Neural cell (in vitro differentiated cells): ENCODE measurements around the gene CTBP2. TPM values are rescaled to one million over a fixed set of nuclear protein-coding genes. Genes with fewer than 3 reads are reported as not detected.

Experiments
- H2AFZ ChIP-seq: fragments of 200-600, 300-800 bp; sonication (generic), shearing (Covaris generic); 2 replicates; pipeline ENCODE4 v1.6.0; 2014; ENCODE audit warnings: low read depth, mild to moderate bottlenecking, antibody characterized with exemption, low read length, moderate library complexity
- H3F3A ChIP-seq: fragments of 200-600 bp; shearing (Covaris generic); 2 replicates; pipeline ENCODE4 v1.6.1; 2016; ENCODE audit warnings: mild to moderate bottlenecking, moderate library complexity, mixed read lengths, antibody characterized with exemption, low read length; ENCODE audit not compliant: insufficient read depth, poor library complexity, severe bottlenecking
- H3K27ac ChIP-seq: fragments of 200-600, 300-800 bp; sonication (generic), shearing (Covaris generic); 2 replicates; pipeline ENCODE4 v1.5.1; 2014; ENCODE audit warnings: mild to moderate bottlenecking, low read length, moderate library complexity
- H3K27me3 ChIP-seq: fragments of 300-800, 200-600 bp; sonication (generic), shearing (Covaris generic); 2 replicates; pipeline ENCODE4 v1.6.0; 2014; ENCODE audit warnings: mild to moderate bottlenecking, low read depth, low read length, moderate library complexity; ENCODE audit not compliant: insufficient read depth
- H3K36me3 ChIP-seq: fragments of 300-800, 200-600 bp; sonication (generic), shearing (Covaris generic); 2 replicates; pipeline ENCODE4 v1.5.1; 2014; ENCODE audit warnings: mild to moderate bottlenecking, antibody characterized with exemption, low read length, moderate library complexity; ENCODE audit not compliant: insufficient read depth
- H3K4me2 ChIP-seq: fragments of 300-800, 200-600 bp; sonication (generic), shearing (Covaris generic); 2 replicates; pipeline ENCODE4 v1.6.0; 2014; ENCODE audit warnings: mild to moderate bottlenecking, low read length
- H3K4me3 ChIP-seq: fragments of 300-800, 200-600 bp; sonication (generic), shearing (Covaris generic); 2 replicates; pipeline ENCODE4 v1.5.1; 2014; ENCODE audit warnings: mild to moderate bottlenecking, low read length, moderate library complexity
- H3K79me2 ChIP-seq: fragments of 200-600 bp; shearing (Covaris generic); replicated peaks from 2 replicates; pipeline ENCODE4 v1.6.0; 2014; ENCODE audit warnings: mild to moderate bottlenecking, low read length, moderate library complexity; ENCODE audit not compliant: insufficient read depth
- H3K9ac ChIP-seq: fragments of 300-800, 200-600 bp; sonication (generic), shearing (Covaris generic); 2 replicates; pipeline ENCODE4 v1.6.1; 2016; ENCODE audit warnings: mild to moderate bottlenecking, low read length, mixed read lengths
- H3K9me2 ChIP-seq: fragments of 200-600 bp; shearing (Covaris generic); 2 replicates; pipeline ENCODE4 v1.6.1; 2016; ENCODE audit warnings: mild to moderate bottlenecking, low read length, mixed read lengths; ENCODE audit not compliant: insufficient read depth
- H3K9me3 ChIP-seq: fragments of 200-600, 300-800 bp; sonication (generic), shearing (Covaris generic); 2 replicates; pipeline ENCODE4 v1.6.1; 2016; ENCODE audit warnings: mild to moderate bottlenecking, mixed run types, low read length, moderate library complexity, mixed read lengths
- H4K20me1 ChIP-seq: fragments of 200-600 bp; shearing (Covaris generic); 2 replicates; pipeline ENCODE4 v1.6.1; 2016; ENCODE audit warnings: mild to moderate bottlenecking, mixed run types; ENCODE audit not compliant: insufficient read depth
- POLR2AphosphoS5 ChIP-seq: IDR thresholded peaks from 2 replicates; pipeline ENCODE4 v1.6.1; 2012
- polyA plus RNA-seq: library from polyadenylated mRNA; depleted of rRNA; stranded (reverse); fragments of >200 nt; gene quantifications from 2 replicates; pipeline ENCODE4 v1.2.3, GENCODE V29; 2014
- TF ChIP-seq, protein P1 (sequence below): fragments of 450-650 bp; IDR thresholded peaks from 2 replicates; pipeline ENCODE4 v1.5.1; 2014; ENCODE audit warnings: antibody characterized with exemption, mild to moderate bottlenecking, moderate library complexity; ENCODE audit not compliant: poor library complexity, severe bottlenecking
- TF ChIP-seq, protein P2 (sequence below): IDR thresholded peaks from 2 replicates; pipeline ENCODE4 v1.6.1; 2012; ENCODE audit warnings: borderline replicate concordance

Gene CTBP2
- polyA plus RNA-seq, 1 donor from 2014 or later, result 59.5 TPM

GRCh38 chr10:125199270-125199669 is 38.9 kb upstream of the CTBP2 start:
- Histone ChIP-seq H2AFZ (no peak overlapping the region), H3K9ac (no peak overlapping the region), H3K4me3 (no peak overlapping the region), H3K27me3 (no peaks in the 10 kb centered on the region), H4K20me1 (no peaks in the 10 kb centered on the region), H3K9me3 (no peaks in the 10 kb centered on the region), H3K36me3 (no peaks in the 10 kb centered on the region), H3K27ac (no peak overlapping the region), H3K4me2 (no peak overlapping the region), H3K79me2 (no peaks in the 10 kb centered on the region), H3F3A (no peaks in the 10 kb centered on the region), H3K9me2 (no peaks in the 10 kb centered on the region)
- TF ChIP-seq, protein P1, sequence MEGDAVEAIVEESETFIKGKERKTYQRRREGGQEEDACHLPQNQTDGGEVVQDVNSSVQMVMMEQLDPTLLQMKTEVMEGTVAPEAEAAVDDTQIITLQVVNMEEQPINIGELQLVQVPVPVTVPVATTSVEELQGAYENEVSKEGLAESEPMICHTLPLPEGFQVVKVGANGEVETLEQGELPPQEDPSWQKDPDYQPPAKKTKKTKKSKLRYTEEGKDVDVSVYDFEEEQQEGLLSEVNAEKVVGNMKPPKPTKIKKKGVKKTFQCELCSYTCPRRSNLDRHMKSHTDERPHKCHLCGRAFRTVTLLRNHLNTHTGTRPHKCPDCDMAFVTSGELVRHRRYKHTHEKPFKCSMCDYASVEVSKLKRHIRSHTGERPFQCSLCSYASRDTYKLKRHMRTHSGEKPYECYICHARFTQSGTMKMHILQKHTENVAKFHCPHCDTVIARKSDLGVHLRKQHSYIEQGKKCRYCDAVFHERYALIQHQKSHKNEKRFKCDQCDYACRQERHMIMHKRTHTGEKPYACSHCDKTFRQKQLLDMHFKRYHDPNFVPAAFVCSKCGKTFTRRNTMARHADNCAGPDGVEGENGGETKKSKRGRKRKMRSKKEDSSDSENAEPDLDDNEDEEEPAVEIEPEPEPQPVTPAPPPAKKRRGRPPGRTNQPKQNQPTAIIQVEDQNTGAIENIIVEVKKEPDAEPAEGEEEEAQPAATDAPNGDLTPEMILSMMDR, result no peak

DNA sequence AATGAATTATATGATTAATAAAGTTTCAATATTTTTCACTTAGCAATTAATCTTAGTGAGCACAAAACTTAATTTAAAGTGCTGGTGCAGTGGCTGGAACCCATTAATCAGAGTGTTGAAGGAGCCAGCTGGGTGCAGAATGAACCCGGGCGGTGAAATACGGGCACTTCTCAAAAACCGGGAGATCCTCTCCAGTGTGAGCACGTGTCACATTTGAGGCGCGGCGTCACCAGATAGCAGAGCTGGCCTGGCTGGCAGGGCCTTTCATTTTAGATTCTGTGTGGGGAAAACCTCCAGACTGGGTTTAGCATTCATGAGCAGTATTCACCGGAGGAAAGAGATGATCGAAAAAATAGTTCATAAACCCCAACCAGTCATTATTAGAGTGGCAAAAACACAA is 34.5 kb upstream of the CTBP2 start:
- no peak overlapping the region for H3K9ac ChIP-seq
- H3K9me3 ChIP-seq, result no peaks in the 10 kb centered on the region
- no peaks in the 10 kb centered on the region for H3K9me2 ChIP-seq
- H3K79me2 ChIP-seq, result no peaks in the 10 kb centered on the region
- no peak overlapping the region for H3K27ac ChIP-seq
- no peaks in the 10 kb centered on the region for H3F3A ChIP-seq
- no peaks in the 10 kb centered on the region for H3K27me3 ChIP-seq
- H3K36me3 ChIP-seq, result no peaks in the 10 kb centered on the region
- no peaks in the 10 kb centered on the region for H4K20me1 ChIP-seq
- H2AFZ ChIP-seq, result no peak overlapping the region
- H3K4me2 ChIP-seq, result no peak overlapping the region
- TF ChIP-seq POLR2AphosphoS5, result no peak
- H3K4me3 ChIP-seq, result no peak overlapping the region

DNA sequence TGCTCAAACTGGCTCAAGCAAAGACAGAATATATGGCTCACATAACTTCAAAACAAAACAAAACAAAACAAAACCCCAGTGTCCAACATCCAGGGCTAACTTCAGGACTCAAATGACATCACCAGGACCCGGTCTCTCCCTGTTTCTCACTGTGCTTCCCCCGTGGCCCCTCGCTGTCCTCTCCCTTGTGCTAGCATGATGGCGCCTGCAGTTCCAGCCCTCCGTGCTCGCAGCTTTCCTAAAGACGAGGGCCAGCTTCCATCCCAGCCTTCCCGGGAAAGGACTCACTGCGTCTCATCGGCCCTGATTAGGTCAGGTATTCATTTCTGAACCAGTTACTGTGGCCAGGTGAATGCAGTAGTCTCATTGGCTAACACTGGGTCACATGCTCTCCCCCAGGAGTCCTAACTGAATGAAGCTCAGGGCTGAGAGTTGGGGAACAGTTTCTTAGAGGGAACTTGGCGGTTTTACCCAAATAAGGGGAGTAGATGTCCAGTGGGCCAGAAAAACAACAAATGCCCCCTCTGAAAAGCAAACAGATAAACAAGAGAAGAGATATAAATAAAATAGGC is 33.0 kb upstream of the CTBP2 start:
- H3K79me2 ChIP-seq, result no peaks in the 10 kb centered on the region
- no peak overlapping the region for H3K4me2 ChIP-seq
- no peaks in the 10 kb centered on the region for H3K36me3 ChIP-seq
- no peak overlapping the region for H3K4me3 ChIP-seq
- H3K9me3 ChIP-seq, result no peaks in the 10 kb centered on the region
- no peaks in the 10 kb centered on the region for H3K27me3 ChIP-seq
- no peaks in the 10 kb centered on the region for H3F3A ChIP-seq
- no peaks in the 10 kb centered on the region for H3K9me2 ChIP-seq
- TF ChIP-seq, protein P2, sequence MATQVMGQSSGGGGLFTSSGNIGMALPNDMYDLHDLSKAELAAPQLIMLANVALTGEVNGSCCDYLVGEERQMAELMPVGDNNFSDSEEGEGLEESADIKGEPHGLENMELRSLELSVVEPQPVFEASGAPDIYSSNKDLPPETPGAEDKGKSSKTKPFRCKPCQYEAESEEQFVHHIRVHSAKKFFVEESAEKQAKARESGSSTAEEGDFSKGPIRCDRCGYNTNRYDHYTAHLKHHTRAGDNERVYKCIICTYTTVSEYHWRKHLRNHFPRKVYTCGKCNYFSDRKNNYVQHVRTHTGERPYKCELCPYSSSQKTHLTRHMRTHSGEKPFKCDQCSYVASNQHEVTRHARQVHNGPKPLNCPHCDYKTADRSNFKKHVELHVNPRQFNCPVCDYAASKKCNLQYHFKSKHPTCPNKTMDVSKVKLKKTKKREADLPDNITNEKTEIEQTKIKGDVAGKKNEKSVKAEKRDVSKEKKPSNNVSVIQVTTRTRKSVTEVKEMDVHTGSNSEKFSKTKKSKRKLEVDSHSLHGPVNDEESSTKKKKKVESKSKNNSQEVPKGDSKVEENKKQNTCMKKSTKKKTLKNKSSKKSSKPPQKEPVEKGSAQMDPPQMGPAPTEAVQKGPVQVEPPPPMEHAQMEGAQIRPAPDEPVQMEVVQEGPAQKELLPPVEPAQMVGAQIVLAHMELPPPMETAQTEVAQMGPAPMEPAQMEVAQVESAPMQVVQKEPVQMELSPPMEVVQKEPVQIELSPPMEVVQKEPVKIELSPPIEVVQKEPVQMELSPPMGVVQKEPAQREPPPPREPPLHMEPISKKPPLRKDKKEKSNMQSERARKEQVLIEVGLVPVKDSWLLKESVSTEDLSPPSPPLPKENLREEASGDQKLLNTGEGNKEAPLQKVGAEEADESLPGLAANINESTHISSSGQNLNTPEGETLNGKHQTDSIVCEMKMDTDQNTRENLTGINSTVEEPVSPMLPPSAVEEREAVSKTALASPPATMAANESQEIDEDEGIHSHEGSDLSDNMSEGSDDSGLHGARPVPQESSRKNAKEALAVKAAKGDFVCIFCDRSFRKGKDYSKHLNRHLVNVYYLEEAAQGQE, result no peak
- TF ChIP-seq, protein P1, result no peak
- H3K9ac ChIP-seq, result no peak overlapping the region
- no peak overlapping the region for H2AFZ ChIP-seq
- no peak overlapping the region for H3K27ac ChIP-seq
- H4K20me1 ChIP-seq, result no peaks in the 10 kb centered on the region
